NCI-H2107 (cell line): Measurements from ENCODE around the gene APOL4.
"Not testable (repeated sequence)": the region's sequence is repeated elsewhere in the genome, so short reads cannot be mapped to it uniquely, and the experiment has no call there.

Experiments used
- DNase-seq: peaks from one replicate; lab custom pipeline; 2025; lab: John Stamatoyannopoulos, UW

The APOL4 gene

DNA sequence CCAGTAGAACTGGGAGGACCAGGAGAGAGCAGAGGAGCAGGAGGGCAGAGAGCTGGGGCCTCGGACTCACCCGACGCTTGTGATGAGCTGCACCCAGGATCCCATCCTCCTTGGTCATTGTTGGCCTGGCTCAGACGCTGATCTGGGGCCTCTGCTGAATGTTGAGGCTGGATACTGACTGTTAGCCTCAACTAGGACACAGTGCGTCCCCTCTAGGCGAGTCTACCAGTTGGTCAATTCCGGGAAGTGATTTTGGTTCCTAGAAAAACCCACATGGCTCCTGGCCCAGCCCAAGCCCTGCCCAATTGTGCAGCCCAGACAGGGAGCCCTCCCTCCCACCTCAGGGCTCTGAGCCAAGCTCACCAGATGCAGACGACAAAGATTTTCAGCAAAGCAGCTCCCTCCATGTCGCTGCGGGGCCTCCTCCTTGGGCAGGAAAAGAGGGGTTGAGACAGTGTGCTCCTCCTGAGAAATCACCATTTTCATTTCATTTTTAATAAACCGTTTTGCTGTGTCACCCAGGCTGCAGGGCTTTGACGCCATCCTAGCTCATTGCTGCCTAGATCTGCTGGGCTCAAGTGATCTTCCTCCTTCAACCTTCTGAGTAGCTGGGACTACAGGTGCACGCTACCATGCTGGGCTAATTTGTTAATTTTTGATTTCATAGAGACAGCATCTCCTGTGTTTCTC is at the start of gene APOL4:
TSS of gene APOL4 (minus strand) at position 180 of the 690 bp plus-strand sequence. CDS start at position 105, 75 bp downstream.
- no peak for DNase-seq

GRCh38 chr22:36250292-36250960 is 48.8 kb upstream of the APOL4 start:
- DNase-seq: not testable (repeated sequence)

DNA sequence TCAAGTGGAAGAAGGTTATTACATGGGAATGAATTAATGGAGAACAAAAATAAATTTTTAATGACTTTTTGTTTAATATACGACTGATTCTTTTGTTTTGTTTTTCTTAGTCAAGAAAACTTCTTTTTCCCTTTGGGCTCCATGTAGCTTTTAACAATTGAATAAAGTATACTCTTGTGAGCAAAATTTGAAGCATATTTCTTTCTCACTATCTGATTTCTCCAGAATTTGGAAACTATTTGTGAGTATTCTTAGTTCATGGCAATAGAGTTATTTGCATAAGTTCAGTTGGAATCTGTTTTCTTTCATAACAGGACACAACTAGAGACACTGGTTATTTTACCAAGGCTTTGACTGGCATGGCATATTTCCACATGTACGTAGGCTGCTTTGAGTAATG is 47.6 kb upstream of the APOL4 start:
- no peak for DNase-seq

DNA sequence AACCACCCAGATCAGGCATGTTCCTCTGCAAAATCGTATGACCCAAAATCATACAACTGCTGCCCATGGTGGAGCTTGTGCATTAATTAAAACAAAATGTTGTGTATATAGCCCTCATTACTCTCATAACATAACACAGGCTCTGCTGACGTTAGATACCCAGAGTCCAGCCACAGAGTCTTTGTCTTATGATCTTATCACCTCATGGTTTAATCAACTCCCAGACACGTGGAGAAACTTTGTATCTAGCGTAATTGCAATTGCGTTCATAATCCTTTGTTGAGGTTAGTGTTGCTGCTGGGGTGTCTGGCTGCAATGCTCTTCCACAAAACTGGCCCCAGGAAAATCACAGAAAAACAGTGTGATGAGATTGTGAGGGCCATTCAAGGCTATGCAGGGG is 46.3 kb upstream of the APOL4 start:
- DNase-seq: no peak

- DNase-seq: no peak
Observed at GRCh38 chr22:36246718-36247117, 45.1 kb upstream of the APOL4 start.

- no peak for DNase-seq
Observed at GRCh38 chr22:36245805-36246356, 44.3 kb upstream of the APOL4 start.

DNA sequence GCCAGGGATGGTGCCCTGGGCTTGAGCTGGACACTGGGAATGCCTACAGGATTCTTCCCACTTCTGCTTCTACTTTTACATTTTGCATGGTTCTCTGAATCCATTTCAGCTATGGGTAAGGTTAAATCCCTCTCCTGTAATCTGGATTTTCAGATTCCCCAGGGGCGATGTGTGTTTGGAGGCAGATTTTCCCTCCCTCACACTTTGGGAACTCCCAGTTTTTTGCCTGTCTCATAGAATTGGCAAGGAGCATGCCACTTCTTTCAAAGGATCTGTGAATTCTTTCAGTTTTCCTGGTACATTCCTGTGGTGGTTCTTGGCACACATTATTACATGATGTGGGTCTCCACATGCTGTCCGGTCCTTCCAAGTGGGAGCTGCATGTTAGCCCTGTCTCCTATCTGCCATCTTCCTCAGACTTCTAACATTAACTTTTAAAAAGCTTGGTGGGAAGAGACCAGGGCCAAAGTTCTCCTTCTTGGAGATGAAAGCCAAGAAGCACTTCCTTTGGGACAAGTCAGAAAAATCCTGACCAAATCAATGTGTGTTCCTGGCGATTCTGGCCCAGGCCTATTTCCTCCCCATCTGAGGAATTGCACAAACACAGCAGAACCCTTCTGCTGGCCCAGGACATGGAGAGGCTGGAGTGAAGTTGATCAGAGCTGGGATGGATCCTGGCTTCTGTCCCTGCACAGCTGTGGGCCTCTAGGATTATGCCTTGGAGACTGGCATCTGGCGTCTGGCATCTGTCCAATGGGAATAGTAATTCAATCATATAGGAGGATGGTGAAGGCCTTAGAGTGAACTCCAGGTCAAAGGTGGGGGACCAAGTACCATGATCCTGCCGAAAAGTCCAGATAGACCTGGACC is 43.1 kb upstream of the APOL4 start:
- DNase-seq: no peak

- no peak for DNase-seq
Observed at GRCh38 chr22:36243986-36244385, 42.4 kb upstream of the APOL4 start.

GRCh38 chr22:36239401-36240171 is 38.0 kb upstream of the APOL4 start, which contains the start of gene APOL2:
Gene APOL2, minus strand, starts transcription at chr22:36239527. Its CDS starts 6,365 bp downstream, at chr22:36233162.
- peak; percentile 66 for DNase-seq

- DNase-seq: no peak
Observed at GRCh38 chr22:36239150-36239400, 37.5 kb upstream of the APOL4 start.

DNA sequence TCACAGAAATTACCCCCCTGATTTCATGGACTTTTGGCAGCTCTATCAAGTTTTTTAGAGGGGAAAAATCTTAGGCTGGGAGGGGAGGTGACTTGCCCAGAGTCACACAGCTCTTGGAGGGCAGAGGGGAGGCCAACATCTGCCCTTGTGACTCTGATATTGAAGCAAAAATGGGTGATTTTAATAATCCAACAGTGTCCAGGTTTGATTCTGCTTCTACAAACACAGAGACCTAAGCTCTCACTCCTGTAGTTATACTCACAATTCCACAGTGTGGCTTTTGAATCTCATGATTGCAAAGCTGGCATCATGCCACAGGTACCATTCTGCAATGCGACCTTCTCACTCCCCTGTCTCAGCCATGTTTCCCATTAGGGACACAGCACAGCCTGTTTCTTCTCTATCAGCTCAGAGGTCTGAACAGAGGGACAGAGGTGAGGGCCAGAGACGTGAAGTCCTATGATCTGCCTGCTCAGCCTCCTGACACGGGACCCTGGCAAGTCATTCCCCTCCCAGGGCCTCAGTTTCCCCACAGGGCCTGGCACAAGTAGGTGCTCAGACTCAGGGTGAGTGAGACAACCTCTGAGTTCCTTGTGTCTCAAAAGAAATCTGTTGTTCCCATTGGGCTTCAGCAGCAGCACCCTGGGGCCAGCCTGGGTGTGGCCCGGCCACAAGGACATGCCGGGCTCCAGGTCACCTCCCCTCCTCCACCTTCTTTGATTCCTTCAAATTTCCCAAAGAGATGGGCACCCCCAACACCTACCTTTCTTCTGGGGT is 37.0 kb upstream of the APOL4 start:
- no peak for DNase-seq

DNA sequence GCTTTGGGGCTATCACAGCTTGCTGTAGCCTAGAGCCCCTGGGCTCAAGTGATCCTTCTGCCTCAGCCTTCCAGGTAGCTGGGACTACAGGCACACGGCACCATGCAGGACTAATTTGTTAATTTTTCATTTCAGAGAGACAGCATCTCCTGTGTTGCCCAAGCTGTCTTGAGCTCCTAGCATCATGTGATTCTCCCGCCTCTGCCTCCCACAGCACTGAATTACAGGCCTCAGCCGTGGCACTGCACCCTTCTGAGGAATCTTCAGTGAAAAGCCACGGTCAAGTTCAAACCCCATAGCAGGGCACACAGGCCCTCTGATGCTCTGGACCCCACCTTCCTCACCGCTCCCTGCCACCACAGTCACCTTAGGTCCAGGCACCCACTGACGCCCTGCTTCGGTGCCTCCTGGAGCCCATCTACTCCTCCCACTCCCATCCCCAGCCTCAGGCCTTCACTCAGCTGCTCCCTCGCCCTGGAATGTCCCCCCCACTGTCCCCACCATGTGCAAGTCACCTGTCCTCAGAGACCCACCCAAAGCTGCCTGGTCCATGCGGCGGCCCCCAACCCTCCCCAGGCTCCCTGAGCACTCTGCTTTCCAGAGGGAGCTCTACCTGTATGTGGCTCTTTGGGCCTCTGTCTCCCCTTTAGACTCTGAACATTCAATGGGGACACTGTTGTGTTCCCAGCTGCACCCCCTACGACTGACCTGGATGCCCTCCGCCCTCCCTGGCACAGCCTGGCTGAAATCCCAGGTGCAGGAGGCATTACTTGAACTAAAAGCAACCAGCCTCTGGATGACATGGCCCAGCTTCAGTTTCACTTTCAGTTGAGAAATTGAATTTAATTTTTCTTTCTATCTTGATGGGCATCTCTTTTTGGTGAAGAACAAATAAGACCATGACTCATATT is 36.1 kb upstream of the APOL4 start:
- DNase-seq: no peak

DNA sequence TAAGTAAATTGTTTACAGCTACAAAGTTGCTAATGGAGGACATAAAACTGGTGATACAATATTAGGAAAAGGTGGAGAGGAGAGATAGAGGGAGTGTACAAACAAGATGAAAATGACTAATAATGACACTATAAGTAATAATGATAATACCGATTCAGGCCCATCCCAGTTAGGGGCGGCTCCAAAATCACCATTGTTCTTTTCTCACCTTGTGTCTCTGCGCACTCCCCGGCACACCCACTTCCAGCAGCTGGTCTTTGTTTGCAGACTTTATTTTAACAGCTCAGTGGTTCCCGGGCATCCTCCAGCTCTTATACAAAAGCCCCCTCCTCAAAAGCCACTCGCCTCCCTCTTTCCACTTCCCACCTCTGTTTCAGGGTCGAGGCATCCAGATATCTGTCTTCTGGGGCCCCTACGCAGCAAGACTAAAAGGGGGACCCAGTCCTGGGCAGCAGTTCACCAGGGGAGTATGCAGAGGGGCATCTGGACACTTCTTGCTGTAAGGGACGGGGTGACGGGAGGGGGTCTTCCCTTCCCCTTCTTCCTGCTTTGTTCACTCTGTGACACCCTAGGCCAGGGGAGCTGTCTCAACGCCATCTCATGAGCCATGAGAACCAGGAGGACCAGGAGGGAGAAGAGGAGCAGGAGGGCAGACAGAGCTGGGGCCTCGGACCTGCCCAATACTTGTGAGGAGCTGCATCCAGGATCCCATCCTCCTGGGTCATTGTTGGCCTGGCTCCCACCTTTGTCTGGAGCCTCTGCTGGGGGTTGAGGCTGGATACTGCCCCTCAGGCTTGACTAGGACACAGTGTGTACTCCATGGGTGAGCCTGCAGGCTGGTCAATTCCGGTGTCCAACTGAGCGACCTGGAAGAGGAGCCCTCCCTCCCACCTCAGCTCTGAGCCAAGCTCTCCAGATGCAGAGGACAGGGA is 35.0 kb upstream of the APOL4 start:
- no peak for DNase-seq

DNA sequence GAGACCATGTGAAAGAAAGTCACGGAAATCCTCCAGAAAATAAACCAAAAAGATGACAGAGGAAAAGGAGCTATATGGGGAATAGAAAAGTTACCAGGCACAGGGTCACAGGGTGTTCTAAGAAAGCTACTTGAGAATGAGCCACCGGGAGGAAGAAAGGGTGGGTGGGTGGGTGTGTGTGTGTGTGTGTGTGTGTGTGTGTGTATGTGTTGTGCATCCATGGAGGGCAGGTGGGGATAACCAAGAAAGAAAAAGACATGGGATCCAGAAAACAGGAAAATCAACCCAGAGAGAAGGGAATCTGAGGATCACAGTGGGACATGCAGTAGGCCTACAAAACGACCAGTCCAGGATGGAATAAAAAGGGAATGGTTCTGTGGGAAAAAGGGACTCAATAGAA is 34.0 kb upstream of the APOL4 start:
- DNase-seq: no peak

GRCh38 chr22:36234919-36235318 is 33.3 kb upstream of the APOL4 start:
- DNase-seq: no peak

GRCh38 chr22:36234213-36234612 is 32.6 kb upstream of the APOL4 start:
- DNase-seq: no peak

- no peak for DNase-seq
Observed at GRCh38 chr22:36233796-36234195, 32.2 kb upstream of the APOL4 start.

- no peak for DNase-seq
Observed at GRCh38 chr22:36232715-36233401, 31.2 kb upstream of the APOL4 start.
